H1 (cell line): ENCODE results near the gene VWF. TPM values are rescaled to one million over a fixed set of nuclear protein-coding genes. Genes with fewer than 3 reads are reported as not detected.

ENCODE experiments used
- CTCF ChIA-PET: fragments of 300-600 bp; sonication (Branson Sonifier 250); formaldehyde crosslinking; loops from one replicate; lab custom pipeline; 2021; ENCODE audit not compliant: partially characterized antibody; lab: Charles Lee
- POLR2A ChIA-PET: fragments of 300-600 bp; sonication (Branson Sonifier 250); formaldehyde crosslinking; loops from one replicate; lab custom pipeline; 2021; ENCODE audit warnings: inconsistent platforms; ENCODE audit not compliant: partially characterized antibody; lab: Charles Lee
- DNase-seq, 2 experiments: peaks; one replicate each; pipeline versions ENCODE4 v3.0.0 to v3.0.0-alpha.2; 2010 to 2022; ENCODE audit warnings: low spot score in 2 of 2, low read depth in 1 of 2, mixed read lengths in 1 of 2
- FAIRE-seq: peaks from 2 replicates; lab custom pipeline; 2011; peaks lifted over from hg19 to GRCh38; lab: Jason Lieb, UNC
- H2AFZ ChIP-seq: 2 replicates; pipeline ENCODE4 v1.8.1; 2012; ENCODE audit warnings: low read length, inconsistent platforms
- H2AK5ac ChIP-seq: 2 replicates; pipeline ENCODE4 v1.6.1; 2013; ENCODE audit warnings: low read depth, low read length
- H2BK120ac ChIP-seq: replicated peaks from 2 replicates; pipeline ENCODE3; 2013; ENCODE audit warnings: low read depth, low read length, inconsistent platforms
- H2BK12ac ChIP-seq: 2 replicates; pipeline ENCODE4 v1.6.1; 2013; ENCODE audit warnings: low read depth, low read length
- H2BK15ac ChIP-seq: 2 replicates; pipeline ENCODE4 v1.6.1; 2013; ENCODE audit warnings: low read length
- H2BK20ac ChIP-seq: 2 replicates; pipeline ENCODE4 v1.6.1; 2013; ENCODE audit warnings: low read length
- H2BK5ac ChIP-seq: 2 replicates; pipeline ENCODE4 v1.6.1; 2013; ENCODE audit warnings: low read depth, low read length
- H3K14ac ChIP-seq: 2 replicates; pipeline ENCODE4 v1.6.1; 2013; ENCODE audit warnings: inconsistent platforms; ENCODE audit not compliant: insufficient read length
- H3K18ac ChIP-seq: 2 replicates; pipeline ENCODE4 v1.6.1; 2013; ENCODE audit warnings: low read length; ENCODE audit errors: extremely low read depth
- H3K23ac ChIP-seq: 2 replicates; pipeline ENCODE4 v1.6.1; 2013; ENCODE audit warnings: inconsistent platforms; ENCODE audit not compliant: insufficient read length
- H3K23me2 ChIP-seq: 2 replicates; pipeline ENCODE4 v1.6.1; 2013; ENCODE audit warnings: low read depth, low read length
- H3K27ac ChIP-seq: 2 replicates; pipeline ENCODE4 v1.6.1; 2011; ENCODE audit warnings: low read depth, low read length, inconsistent platforms
- H3K27me3 ChIP-seq, 4 experiments: replicated peaks in 1 of 4; 1 replicate in 1 of 4; 2 replicates in 3 of 4; pipeline versions ENCODE4 v1.6.1 to v1.8.1; 2011 to 2013; ENCODE audit warnings: low read length in 3 of 4, mild to moderate bottlenecking in 3 of 4, inconsistent platforms in 2 of 4, mixed read lengths in 2 of 4, moderate library complexity in 1 of 4; ENCODE audit not compliant: control insufficient read depth in 3 of 4, insufficient read depth in 3 of 4; ENCODE audit errors: extremely low read depth in 1 of 4
- H3K36me3 ChIP-seq, 4 experiments: 2 replicates each; pipeline versions ENCODE4 v1.6.1 to v1.8.1; 2011 to 2013; ENCODE audit warnings: mild to moderate bottlenecking in 4 of 4, low read length in 3 of 4, moderate library complexity in 2 of 4, control low read depth in 1 of 4, inconsistent platforms in 1 of 4; ENCODE audit not compliant: insufficient read depth in 4 of 4, control insufficient read depth in 2 of 4
- H3K4ac ChIP-seq: replicated peaks from 2 replicates; pipeline ENCODE3; 2013; ENCODE audit warnings: low read length, low read depth, mixed read lengths, inconsistent platforms; ENCODE audit not compliant: insufficient read length
- H3K4me1 ChIP-seq, 4 experiments: replicated peaks in 1 of 4; 1 replicate in 1 of 4; 2 replicates in 3 of 4; pipeline versions ENCODE4 v1.6.1 to v1.8.1; 2011 to 2013; ENCODE audit warnings: low read length in 3 of 4, inconsistent platforms in 2 of 4, mixed read lengths in 1 of 4; ENCODE audit not compliant: insufficient read depth in 4 of 4, control insufficient read depth in 3 of 4
- H3K4me2 ChIP-seq, 2 experiments: 2 replicates each; pipeline versions ENCODE4 v1.6.1 to v1.8.1; 2011 to 2013; ENCODE audit warnings: low read depth in 2 of 2, low read length in 2 of 2, control low read depth in 1 of 2, inconsistent platforms in 1 of 2, mild to moderate bottlenecking in 1 of 2; ENCODE audit not compliant: insufficient read depth in 1 of 2
- H3K4me3 ChIP-seq, 4 experiments: fragments of 200-600, 300-600 bp in 1 of 4; sonication (generic), shearing (Covaris generic), sonication (Bioruptor Twin) in 1 of 4; 2 replicates each; pipeline versions ENCODE4 v1.5.1 to v1.8.1; 2011 to 2016; ENCODE audit warnings: low read length in 4 of 4, low read depth in 3 of 4, control low read depth in 2 of 4, inconsistent platforms in 2 of 4, mild to moderate bottlenecking in 2 of 4, mixed read lengths in 1 of 4, moderate library complexity in 1 of 4; ENCODE audit not compliant: insufficient read depth in 2 of 4; ENCODE audit errors: extremely low read depth in 1 of 4
- H3K56ac ChIP-seq: replicated peaks from 2 replicates; pipeline ENCODE3; 2013; ENCODE audit warnings: low read depth, mild to moderate bottlenecking, mixed read lengths, low read length, inconsistent platforms; ENCODE audit not compliant: insufficient read length
- H3K79me1 ChIP-seq: 2 replicates; pipeline ENCODE4 v1.6.1; 2013; ENCODE audit warnings: low read depth, low read length, control low read depth
- H3K79me2 ChIP-seq, 2 experiments: 2 replicates each; pipeline versions ENCODE4 v1.6.1 to v1.8.1; 2012 to 2013; ENCODE audit warnings: low read length in 2 of 2, mild to moderate bottlenecking in 2 of 2, inconsistent platforms in 1 of 2; ENCODE audit not compliant: insufficient read depth in 2 of 2, control insufficient read depth in 1 of 2
- H3K9ac ChIP-seq, 4 experiments: replicated peaks in 1 of 4; 1 replicate in 1 of 4; 2 replicates in 3 of 4; pipeline versions ENCODE4 v1.6.1 to v1.8.1; 2011 to 2013; ENCODE audit warnings: low read depth in 3 of 4, low read length in 3 of 4, control low read depth in 2 of 4, mild to moderate bottlenecking in 2 of 4, moderate library complexity in 2 of 4, inconsistent platforms in 1 of 4; ENCODE audit errors: extremely low read depth in 1 of 4
- H3K9me3 ChIP-seq, 2 experiments: 2 replicates each; pipeline versions ENCODE4 v1.6.1 to v1.8.1; 2012 to 2013; ENCODE audit warnings: mild to moderate bottlenecking in 2 of 2, moderate library complexity in 2 of 2, control low read depth in 1 of 2, inconsistent platforms in 1 of 2, low read depth in 1 of 2, low read length in 1 of 2, mixed read lengths in 1 of 2; ENCODE audit not compliant: insufficient read depth in 2 of 2
- H4K20me1 ChIP-seq, 2 experiments: replicated peaks in 1 of 2; 2 replicates each; pipeline versions ENCODE3 to v1.8.1; 2011 to 2013; ENCODE audit warnings: inconsistent platforms in 2 of 2, low read length in 2 of 2, mild to moderate bottlenecking in 1 of 2; ENCODE audit not compliant: insufficient read depth in 2 of 2, control insufficient read depth in 1 of 2
- H4K5ac ChIP-seq: 2 replicates; pipeline ENCODE4 v1.6.1; 2013; ENCODE audit warnings: low read length, low read depth, mixed read lengths, inconsistent platforms; ENCODE audit not compliant: insufficient read length
- H4K8ac ChIP-seq: 2 replicates; pipeline ENCODE4 v1.8.0; 2013; ENCODE audit warnings: mild to moderate bottlenecking, moderate library complexity, low read length, inconsistent platforms; ENCODE audit not compliant: insufficient read depth; ENCODE audit errors: extremely low read depth
- H4K91ac ChIP-seq: replicated peaks from 2 replicates; pipeline ENCODE3; 2013; ENCODE audit warnings: low read length, mixed read lengths, inconsistent platforms; ENCODE audit not compliant: insufficient read length
- ASH2L ChIP-seq: fragments of 200-600, 300-600 bp; sonication (generic); IDR thresholded peaks from one replicate; pipeline ENCODE4 v1.7.1; 2017; ENCODE audit warnings: low read length
- BCL11A ChIP-seq, 2 experiments: IDR thresholded peaks; one replicate each; pipeline ENCODE4 v1.6.1; 2011; ENCODE audit warnings: low read depth in 2 of 2, low read length in 2 of 2, mild to moderate bottlenecking in 2 of 2
- CEBPB ChIP-seq: IDR thresholded peaks from 2 replicates; pipeline ENCODE4 v1.6.1; 2012; ENCODE audit warnings: low read depth, low read length
- FOSL1 ChIP-seq: IDR thresholded peaks from 2 replicates; pipeline ENCODE4 v1.6.1; 2011; ENCODE audit warnings: mild to moderate bottlenecking, low read depth, low read length, moderate library complexity; ENCODE audit not compliant: insufficient read depth
- GABPA ChIP-seq: IDR thresholded peaks from 2 replicates; pipeline ENCODE4 v1.6.1; 2011; ENCODE audit warnings: mild to moderate bottlenecking, low read length, moderate library complexity, borderline replicate concordance; ENCODE audit not compliant: insufficient read depth
- JUN ChIP-seq: IDR thresholded peaks from 2 replicates; pipeline ENCODE4 v1.6.1; 2011; ENCODE audit warnings: low read depth, mild to moderate bottlenecking, improper control_type of control experiment, low read length
- JUND ChIP-seq: IDR thresholded peaks from 2 replicates; pipeline ENCODE4 v1.6.1; 2011; ENCODE audit warnings: mild to moderate bottlenecking, improper control_type of control experiment, low read length
- KDM1A ChIP-seq: fragments of 200-600, 300-600 bp; sonication (generic); IDR thresholded peaks from 2 replicates; pipeline ENCODE4 v1.7.1; 2016; ENCODE audit warnings: mild to moderate bottlenecking, low read length, borderline replicate concordance
- NRF1 ChIP-seq: IDR thresholded peaks from 2 replicates; pipeline ENCODE4 v1.6.1; 2011; ENCODE audit warnings: mild to moderate bottlenecking, low read depth, low read length, improper control_type of control experiment
- POLR2A ChIP-seq, 2 experiments: IDR thresholded peaks; 1 replicate in 1 of 2; 2 replicates in 1 of 2; pipeline ENCODE4 v1.6.1; 2011; ENCODE audit warnings: low read depth in 2 of 2, low read length in 2 of 2, mild to moderate bottlenecking in 2 of 2; ENCODE audit errors: control extremely low read depth in 1 of 2
- RAD21 ChIP-seq, 2 experiments: IDR thresholded peaks in 1 of 2; conservative IDR thresholded peaks in 1 of 2; 2 replicates each; pipeline ENCODE4 v1.6.1; 2011; ENCODE audit warnings: low read depth in 2 of 2, low read length in 2 of 2, improper control_type of control experiment in 1 of 2, inconsistent platforms in 1 of 2, mild to moderate bottlenecking in 1 of 2, moderate library complexity in 1 of 2
- WGBS, 2 experiments: shearing (Covaris generic) in 1 of 2; methylation state at CpG; one replicate each; pipeline versions ENCODE4 v1.1.6 to v1.1.7; 2013 to 2015; ENCODE audit warnings: low lambda C conversion rate in 2 of 2, mixed read lengths in 2 of 2, inconsistent platforms in 1 of 2, low coverage in 1 of 2, missing lambda C conversion rate in 1 of 2; ENCODE audit not compliant: insufficient replicate concordance in 2 of 2, insufficient coverage in 1 of 2, insufficient read length in 1 of 2; ENCODE audit errors: extremely low coverage in 1 of 2, missing lambda C conversion rate in 1 of 2; 5-methylcytosine and 5-hydroxymethylcytosine counted together
- polyA plus RNA-seq, 7 experiments: library from polyadenylated mRNA; depleted of rRNA in 3 of 7; stranded (reverse) in 5 of 7; unstranded in 2 of 7; fragments of >200 nt in 5 of 7; fragments of 200-250 nt in 2 of 7; gene quantifications; 1 replicate in 5 of 7; 2 replicates in 1 of 7; 4 replicates in 1 of 7; pipeline versions ENCODE4 v1.2.1 to v1.2.3, GENCODE V29; 2011 to 2013; ENCODE audit warnings: missing spikeins in 2 of 7, mixed read lengths in 2 of 7
- total RNA-seq: library from RNA; stranded (reverse); fragmentation: NEBNext Ultra II Directional; extraction: Animal tissue kit (Norgen Biotek cat#: 25700); gene quantifications from 2 replicates; pipeline ENCODE4 v1.2.1, GENCODE V29; 2021
- TF ChIP-seq, protein P1 (sequence below): IDR thresholded peaks from 2 replicates; pipeline ENCODE4 v1.6.1; 2012; ENCODE audit warnings: low read length, inconsistent platforms

Gene VWF
- total and polyA plus RNA-seq, 2 of the 8 experiments (the other 6 are each of a cell fraction or from before 2014, with no cell fraction given) = 0.39 to 0.60 TPM

DNA sequence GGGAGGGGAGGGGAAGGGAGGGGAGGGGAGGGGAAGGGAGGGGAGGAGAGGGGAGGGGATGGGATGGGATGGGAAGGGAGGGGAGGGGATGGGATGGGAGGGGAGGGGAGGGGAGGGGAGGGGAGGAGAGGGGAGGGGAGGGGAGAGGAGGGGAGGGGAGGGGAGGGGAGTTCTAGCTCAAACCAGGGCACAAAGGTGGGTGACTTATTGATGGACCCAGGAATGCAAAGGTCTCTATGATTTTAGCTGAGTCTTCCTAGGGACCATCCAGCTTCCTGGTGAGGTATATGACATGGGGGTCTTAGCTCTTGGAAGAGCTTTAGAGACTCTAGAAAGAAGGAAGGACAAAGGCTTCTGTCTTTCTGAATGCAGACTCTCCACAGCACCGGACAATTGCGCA is 221.7 kb downstream of the VWF start:
- Histone ChIP-seq H4K20me1 (no peaks in the 10 kb centered on the region), H2BK120ac (no peak overlapping the region), H3K18ac (no peak overlapping the region), H3K4ac (no peak overlapping the region), H2BK15ac (no peak overlapping the region), H2BK12ac (no peak overlapping the region), H4K8ac (no peak overlapping the region), H3K27ac (no peak overlapping the region), H3K23ac (no peak overlapping the region), H2BK5ac (no peak overlapping the region), H4K91ac (no peak overlapping the region), H3K4me1 (peaks cover 0 to under 1% (median 0%) of the 10 kb centered on the region in 4 experiments; a peak in 1 of 7 replicates), H3K23me2 (no peaks in the 10 kb centered on the region), H2BK20ac (no peak overlapping the region), H3K9ac (no peak overlapping the region), H3K36me3 (no peaks in the 10 kb centered on the region), H3K4me3 (no peak overlapping the region), H3K79me1 (no peaks in the 10 kb centered on the region), H4K5ac (no peak overlapping the region), H3K14ac (no peak overlapping the region), H3K9me3 (no peaks in the 10 kb centered on the region), H3K27me3 (no peaks in the 10 kb centered on the region), H3K79me2 (no peaks in the 10 kb centered on the region), H3K56ac (no peak overlapping the region), H3K4me2 (no peak overlapping the region), H2AFZ (no peak overlapping the region), H2AK5ac (no peak overlapping the region)
- WGBS, 2 experiments = 100% methylated on average over 2 of the region's 2 CpGs; no CpG with 5 or more reads in 1 of the 2 experiments
- no peak for FAIRE-seq
- CTCF ChIA-PET = interaction anchor here (0.6 to 2.1 kb wide), 7 partner anchors 9 to 273 kb away, joined by 3 to 9 read pairs (median 4); no protein-coding TSS in a partner anchor
- POLR2A ChIA-PET = no interaction called here
- no peak for DNase-seq
- TF ChIP-seq FOSL1 (no peak), JUN (no peak), POLR2A (IDR thresholded peaks at IDR 0.05; ENCODE audit: control extremely low read depth in 1 of 2, low read depth in 2 of 2, low read length in 2 of 2) (no peak), RAD21 (IDR thresholded peaks at IDR 0.05 in 1 of 2, conservative IDR thresholded peaks at IDR 0.05 in 1 of 2; ENCODE audit: low read depth in 2 of 2, low read length in 2 of 2) (no peak), JUND (no peak), CEBPB (no peak), ASH2L (no peak), BCL11A (IDR thresholded peaks at IDR 0.05; ENCODE audit: low read depth in 2 of 2, low read length in 2 of 2) (no peak), KDM1A (no peak), NRF1 (no peak), GABPA (no peak)
- TF ChIP-seq, protein P1, sequence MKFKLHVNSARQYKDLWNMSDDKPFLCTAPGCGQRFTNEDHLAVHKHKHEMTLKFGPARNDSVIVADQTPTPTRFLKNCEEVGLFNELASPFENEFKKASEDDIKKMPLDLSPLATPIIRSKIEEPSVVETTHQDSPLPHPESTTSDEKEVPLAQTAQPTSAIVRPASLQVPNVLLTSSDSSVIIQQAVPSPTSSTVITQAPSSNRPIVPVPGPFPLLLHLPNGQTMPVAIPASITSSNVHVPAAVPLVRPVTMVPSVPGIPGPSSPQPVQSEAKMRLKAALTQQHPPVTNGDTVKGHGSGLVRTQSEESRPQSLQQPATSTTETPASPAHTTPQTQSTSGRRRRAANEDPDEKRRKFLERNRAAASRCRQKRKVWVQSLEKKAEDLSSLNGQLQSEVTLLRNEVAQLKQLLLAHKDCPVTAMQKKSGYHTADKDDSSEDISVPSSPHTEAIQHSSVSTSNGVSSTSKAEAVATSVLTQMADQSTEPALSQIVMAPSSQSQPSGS = no peak
